ENCODE results near the gene ZNF787. TPM values are rescaled to one million over a fixed set of nuclear protein-coding genes. Genes with fewer than 3 reads are reported as not detected.

ZNF787 gene
- total and polyA plus RNA-seq, 2 of the 8 experiments (the other 6 are each of a cell fraction or from before 2014, with no cell fraction given), result 19.7 to 56.0 TPM

DNA sequence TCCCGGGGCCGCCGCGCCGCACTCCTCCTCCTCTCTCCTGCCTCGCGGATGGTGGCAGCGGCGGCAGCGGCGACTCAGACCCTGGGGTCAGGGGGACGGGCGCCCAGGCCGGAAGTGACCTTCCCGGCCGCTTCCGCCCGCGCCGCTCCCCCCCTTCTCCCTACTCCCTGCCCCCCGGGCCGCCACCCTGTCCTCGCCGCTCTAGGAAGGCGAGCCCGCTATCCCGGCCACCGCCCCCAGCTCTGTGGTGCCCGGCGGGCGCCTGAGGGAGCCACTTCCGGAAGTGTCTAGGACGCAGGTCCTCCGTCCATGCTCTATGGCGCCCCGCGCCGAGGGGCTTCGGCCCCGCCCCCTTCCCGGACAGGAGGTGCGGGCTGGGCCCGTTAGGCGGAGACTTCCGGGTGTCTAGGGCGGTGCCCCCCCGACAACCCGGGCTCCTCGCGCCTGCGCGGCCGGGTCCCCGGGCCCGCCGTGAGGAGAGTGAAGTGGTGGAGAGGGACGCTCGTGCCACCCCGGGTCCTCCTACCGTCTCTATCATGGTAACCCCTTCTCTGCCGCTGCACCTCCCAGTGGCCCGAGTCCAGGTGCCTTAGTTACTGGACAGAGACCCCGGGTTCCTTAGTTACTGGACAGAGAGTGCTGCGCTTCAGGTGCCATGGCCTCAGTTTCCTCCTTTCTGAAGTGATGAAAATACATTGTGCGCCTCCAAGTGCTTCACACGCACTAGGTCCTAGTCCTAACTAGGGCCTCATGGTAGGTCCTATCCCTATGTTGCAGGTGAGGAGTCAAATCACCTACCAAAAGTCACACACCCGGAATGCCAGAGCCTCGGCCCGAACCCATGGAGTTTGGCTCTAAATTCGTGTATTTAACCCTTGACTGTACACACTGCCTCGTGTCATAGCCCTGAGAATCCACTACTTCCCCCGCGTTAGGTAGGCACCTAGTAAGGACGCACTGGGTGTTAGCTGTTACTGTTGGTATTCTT is at the start of gene ZNF787 (continued):
- peak; percentile 47 for TF ChIP-seq POLR2AphosphoS5 (IDR thresholded peaks at IDR 0.05; ENCODE audit: low read depth, low read length)
- TF ChIP-seq CBX8 (IDR thresholded peaks at IDR 0.05; ENCODE audit: borderline replicate concordance, low read depth, low read length), result no peak
- TF ChIP-seq EP300 (IDR thresholded peaks at IDR 0.05; ENCODE audit: borderline replicate concordance in 1 of 2, low read depth in 2 of 2, low read length in 2 of 2), result no peak
- TF ChIP-seq KDM5A (IDR thresholded peaks at IDR 0.05; ENCODE audit: low read length), result no peak
- no peak for TF ChIP-seq CBX5 (IDR thresholded peaks at IDR 0.05; ENCODE audit: low read depth, low read length)
- TF ChIP-seq SP2 (IDR thresholded peaks at IDR 0.05; ENCODE audit: low read length), result peak; percentile 94
- no peak for TF ChIP-seq SIN3A (conservative IDR thresholded peaks at IDR 0.05 in 1 of 2, IDR thresholded peaks at IDR 0.05 in 1 of 2; ENCODE audit: low read depth in 1 of 2, low read length in 2 of 2)
- TF ChIP-seq RBBP5 (IDR thresholded peaks at IDR 0.05; ENCODE audit: borderline replicate concordance, low read depth, low read length), result no peak
- TF ChIP-seq POLR2A (IDR thresholded peaks at IDR 0.05; ENCODE audit: control extremely low read depth in 1 of 2, low read depth in 2 of 2, low read length in 2 of 2), result peak; percentile 45 to 46; a peak in 2 of 3 replicates
- peak; percentile 11 for TF ChIP-seq ASH2L (IDR thresholded peaks at IDR 0.05; ENCODE audit: low read length)
- TF ChIP-seq BCL11A (IDR thresholded peaks at IDR 0.05; ENCODE audit: low read depth in 2 of 2, low read length in 2 of 2), result no peak
- no peak for TF ChIP-seq EZH2 (IDR thresholded peaks at IDR 0.05; ENCODE audit: low read depth, low read length, severe bottlenecking)
- TF ChIP-seq SP1 (IDR thresholded peaks at IDR 0.05; ENCODE audit: low read depth, low read length), result peak; percentile 43; the same call in 1 of the 2 replicates
- TF ChIP-seq CEBPB (IDR thresholded peaks at IDR 0.05; ENCODE audit: low read depth, low read length), result no peak
- TF ChIP-seq POU5F1 (IDR thresholded peaks at IDR 0.05; ENCODE audit: low read depth, low read length), result no peak
- TF ChIP-seq, protein P1, sequence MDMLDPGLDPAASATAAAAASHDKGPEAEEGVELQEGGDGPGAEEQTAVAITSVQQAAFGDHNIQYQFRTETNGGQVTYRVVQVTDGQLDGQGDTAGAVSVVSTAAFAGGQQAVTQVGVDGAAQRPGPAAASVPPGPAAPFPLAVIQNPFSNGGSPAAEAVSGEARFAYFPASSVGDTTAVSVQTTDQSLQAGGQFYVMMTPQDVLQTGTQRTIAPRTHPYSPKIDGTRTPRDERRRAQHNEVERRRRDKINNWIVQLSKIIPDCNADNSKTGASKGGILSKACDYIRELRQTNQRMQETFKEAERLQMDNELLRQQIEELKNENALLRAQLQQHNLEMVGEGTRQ (IDR thresholded peaks at IDR 0.05; ENCODE audit: low read length), result no peak
- TF ChIP-seq TCF12 (IDR thresholded peaks at IDR 0.05; ENCODE audit: low read depth, low read length), result no peak
- no peak for TF ChIP-seq ZNF274 (IDR thresholded peaks at IDR 0.05; ENCODE audit: borderline replicate concordance, extremely low read depth, low read length)
- TF ChIP-seq HDAC6 (IDR thresholded peaks at IDR 0.05; ENCODE audit: low read depth, low read length), result no peak
- TF ChIP-seq JUN (IDR thresholded peaks at IDR 0.05; ENCODE audit: low read depth, low read length), result no peak
- no peak for TF ChIP-seq RXRA (IDR thresholded peaks at IDR 0.05; ENCODE audit: insufficient read depth, low read depth, low read length)
- TF ChIP-seq SAP30 (IDR thresholded peaks at IDR 0.05; ENCODE audit: insufficient read depth, insufficient replicate concordance, low read length), result no peak

All from H1 (cell line).